ENCODE data around the gene PKNOX2. TPM values are rescaled to one million over a fixed set of nuclear protein-coding genes. Genes with fewer than 3 reads are reported as not detected.
A peak's percentile ranks its signal among the peaks of the same experiment; 100 is the strongest.

Gene PKNOX2
- polyA plus RNA-seq, 1 donor = 31.3 TPM

GRCh38 chr11:125155767-125156166 is 8.8 kb upstream of the PKNOX2 start:
- no peak for DNase-seq

GRCh38 chr11:125156346-125157117 is 8.0 kb upstream of the PKNOX2 start:
- no peak for DNase-seq

GRCh38 chr11:125157118-125157733 is 7.3 kb upstream of the PKNOX2 start:
- DNase-seq = no peak

GRCh38 chr11:125157953-125158680 is 6.4 kb upstream of the PKNOX2 start:
- no peak for DNase-seq

DNA sequence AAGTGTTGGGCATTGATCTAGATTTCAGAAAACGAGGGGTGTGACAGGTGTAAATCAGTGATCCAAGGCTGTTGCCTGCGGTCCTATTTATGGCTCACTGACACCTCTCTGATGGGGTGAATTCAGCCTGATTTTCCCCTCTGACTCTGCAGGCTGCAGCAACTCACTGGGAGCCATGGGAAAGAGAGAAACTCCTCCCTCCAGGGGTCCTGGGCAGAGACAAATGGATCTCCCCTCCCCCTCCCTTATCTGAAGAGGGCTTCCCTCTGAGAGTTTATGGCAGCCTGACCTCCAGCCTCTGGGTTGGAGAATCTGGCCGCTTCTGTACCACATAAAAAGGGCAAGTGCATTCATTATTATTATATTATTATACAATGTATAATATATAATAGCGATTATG is 1.8 kb upstream of the PKNOX2 start:
- DNase-seq = no peak

DNA sequence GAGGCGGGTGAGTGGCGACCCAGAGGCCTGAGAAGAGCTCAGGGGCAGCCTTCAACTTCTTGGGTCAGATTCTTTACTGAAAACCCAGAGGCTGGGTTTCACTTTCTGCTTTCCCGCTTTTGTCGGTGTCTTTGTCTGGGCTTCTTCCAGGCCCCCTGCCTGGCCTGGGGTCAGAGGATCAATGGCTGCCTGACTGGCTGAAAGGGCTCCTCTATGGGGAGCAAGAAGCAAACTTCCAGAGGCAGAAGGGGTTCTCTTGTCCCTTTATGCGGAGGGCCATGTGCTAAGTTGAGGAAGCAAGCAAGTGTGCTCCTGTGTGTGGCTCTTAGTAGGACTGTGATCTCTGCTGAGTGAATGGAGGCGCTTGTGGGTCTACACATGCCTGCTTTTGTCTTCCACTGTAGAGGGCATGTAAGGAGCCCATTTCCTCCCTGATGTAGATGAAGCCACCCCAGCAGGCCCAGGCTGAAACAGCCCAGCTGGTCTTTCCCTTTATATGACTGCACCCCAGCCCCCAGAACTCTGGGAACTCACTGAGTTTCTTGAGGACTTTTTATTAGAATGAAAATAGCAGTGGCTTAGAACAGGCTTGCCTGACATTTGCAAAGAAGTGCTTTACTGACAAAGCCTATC is 1.0 kb upstream of the PKNOX2 start:
- DNase-seq = no peak

DNA sequence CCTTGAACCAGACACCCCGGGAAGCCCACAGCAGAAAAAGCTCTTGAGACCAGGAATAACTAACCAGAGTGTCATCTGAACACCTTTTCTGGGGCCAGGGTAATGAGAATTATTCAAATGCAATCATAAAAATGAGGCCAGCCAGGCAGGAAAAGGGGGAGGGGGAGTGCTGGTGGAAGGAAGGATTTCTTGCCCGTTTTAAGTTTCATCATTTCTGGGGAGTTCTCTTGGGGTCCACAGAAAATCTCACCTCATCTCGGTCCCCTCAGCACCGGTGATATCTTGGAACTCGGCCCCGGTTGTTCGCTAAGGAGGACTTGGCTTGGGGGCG is 495 bp upstream of the PKNOX2 start:
- no peak for DNase-seq

DNA sequence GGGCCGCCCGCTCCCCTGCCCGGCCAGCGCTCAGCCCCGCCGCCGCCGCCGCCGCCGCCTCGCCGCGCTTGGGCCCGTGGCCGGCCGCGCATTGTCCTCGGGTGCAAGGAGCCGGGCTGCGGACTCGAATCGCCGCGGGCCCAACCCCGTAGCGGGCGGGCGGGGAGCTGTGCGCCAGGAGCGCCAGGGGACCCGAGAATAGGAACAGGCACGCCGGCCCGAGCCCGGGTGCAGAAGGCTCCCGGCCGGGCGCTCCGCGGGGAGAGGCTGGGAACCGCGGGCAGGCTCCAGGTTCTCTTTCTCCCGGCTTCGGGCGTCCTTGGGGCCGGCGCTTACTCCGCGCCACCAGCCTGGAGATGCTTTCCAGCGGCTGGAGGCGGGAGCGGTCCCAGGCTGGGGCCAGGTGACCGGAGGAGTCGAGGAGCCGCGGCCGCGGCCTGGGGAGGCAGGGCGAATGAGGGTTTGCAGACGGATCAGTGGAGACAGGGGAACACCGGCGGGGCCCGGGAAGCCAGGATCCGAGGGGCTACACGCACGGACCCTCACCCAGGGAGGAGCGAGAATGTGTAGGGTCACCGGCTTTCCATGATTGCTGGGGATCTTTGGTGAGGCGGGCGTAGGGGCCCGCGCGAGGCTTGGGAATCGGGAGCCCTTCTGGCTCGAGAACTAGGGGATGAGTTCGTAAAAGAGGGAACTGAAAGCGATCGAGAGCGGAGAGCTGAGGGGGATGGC is 726 bp downstream of the PKNOX2 start:
- DNase-seq = no peak

- DNase-seq = no peak
These were observed 1.6 kb downstream of the PKNOX2 start for GRCh38 chr11:125165843-125166763.

GRCh38 chr11:125166764-125167291 is 2.3 kb downstream of the PKNOX2 start:
- no peak for DNase-seq

DNA sequence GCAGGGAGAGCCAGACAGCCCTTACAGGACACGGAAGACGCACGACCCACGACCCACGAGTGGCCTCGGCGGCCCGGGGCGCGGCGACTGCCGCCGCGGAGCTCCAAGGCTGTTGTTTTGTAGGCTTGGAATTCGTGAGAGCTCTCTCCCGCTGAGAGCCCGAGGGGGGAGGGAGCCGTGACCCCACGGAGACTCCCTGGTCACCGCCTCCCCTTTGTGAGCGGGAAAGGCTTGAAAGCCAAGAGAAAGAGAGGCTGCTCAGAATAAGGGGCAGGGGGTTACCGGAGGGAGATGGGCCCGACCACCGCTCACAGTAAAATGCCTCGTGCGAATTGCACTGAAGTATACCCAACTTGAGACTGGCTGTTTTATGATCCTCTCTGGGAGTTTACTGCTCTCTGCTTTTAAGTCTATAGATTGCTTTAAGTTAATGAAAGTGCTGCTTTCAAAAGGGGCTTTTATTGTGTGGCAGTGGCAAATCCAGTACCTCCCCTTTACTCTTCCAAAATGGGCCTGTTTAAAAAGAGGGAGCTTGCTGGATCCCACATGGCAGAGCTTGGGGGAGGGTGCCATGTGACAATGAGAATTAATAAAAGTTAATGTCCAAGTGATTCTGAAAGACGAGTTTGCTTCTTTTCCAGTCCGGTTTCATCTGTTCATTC is 2.9 kb downstream of the PKNOX2 start:
- no peak for DNase-seq

DNA sequence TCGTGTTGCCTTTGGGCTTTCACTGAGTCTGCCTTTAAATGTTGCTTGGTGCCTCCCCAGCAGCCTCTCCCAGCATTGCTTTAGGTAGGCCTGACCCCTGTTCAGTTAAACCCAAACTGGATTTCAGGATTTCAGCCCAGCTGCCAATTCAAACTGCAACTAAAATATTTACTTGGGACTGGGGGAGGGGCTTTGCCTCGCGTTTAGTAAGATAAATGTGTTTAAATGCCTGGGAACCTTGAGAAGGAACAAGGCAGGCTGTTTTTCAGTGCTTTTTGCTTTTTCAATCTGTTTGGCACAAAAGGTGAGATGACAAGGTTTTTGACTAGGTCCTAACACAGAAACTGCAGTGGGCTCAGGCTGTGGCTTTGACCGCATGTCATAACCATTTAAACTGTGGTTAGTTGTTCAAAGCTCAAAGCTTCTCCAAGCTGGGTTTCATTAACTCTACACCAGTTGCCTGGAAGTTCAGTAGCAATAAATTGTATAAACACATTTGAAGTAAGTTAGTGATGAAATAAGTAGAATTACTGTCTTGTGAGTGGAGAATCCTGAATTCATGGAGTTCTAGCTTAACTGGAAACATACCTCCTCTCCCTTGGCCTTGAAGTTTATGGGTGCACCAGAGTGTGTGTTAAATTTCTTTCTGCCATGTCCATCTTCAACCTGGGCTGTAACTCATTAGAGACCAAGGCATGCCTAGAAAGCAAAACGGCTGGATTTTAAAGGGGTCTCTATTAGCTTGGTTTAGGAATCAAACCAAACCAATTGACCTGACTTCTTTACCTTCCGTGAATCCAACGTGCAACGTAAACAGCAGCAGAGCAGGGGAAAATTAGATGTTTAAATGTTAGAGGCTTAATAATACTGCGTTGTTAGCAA is 3.6 kb downstream of the PKNOX2 start:
- DNase-seq = no peak

- no peak for DNase-seq
These were observed 4.4 kb downstream of the PKNOX2 start for GRCh38 chr11:125168918-125169456.

- DNase-seq = no peak
These were observed 5.5 kb downstream of the PKNOX2 start for GRCh38 chr11:125170001-125170509.

GRCh38 chr11:125170510-125171031 is 6.0 kb downstream of the PKNOX2 start:
- peak; percentile 75 for DNase-seq

DNA sequence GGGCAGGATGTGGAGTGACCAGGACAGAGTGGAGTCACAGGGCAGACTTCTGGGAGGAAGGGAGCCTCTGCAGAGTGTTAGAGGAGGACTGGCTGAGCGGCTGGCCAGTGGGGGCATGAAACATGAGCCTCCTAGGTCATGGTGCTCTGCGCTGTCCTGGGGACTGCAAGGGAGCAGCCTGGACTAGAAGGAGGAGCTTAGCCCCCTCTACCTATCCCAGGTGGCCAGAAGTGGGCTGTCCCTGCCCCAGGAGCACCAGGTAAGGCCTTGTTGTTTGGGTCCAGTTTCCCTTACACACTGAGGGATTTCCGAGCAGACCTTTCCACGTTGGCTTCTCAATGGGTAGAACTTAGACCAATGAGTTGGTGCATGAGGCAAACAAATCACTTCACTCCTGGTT is 7.4 kb downstream of the PKNOX2 start:
- DNase-seq = no peak

GRCh38 chr11:125173027-125173426 is 8.5 kb downstream of the PKNOX2 start:
- no peak for DNase-seq

- DNase-seq = no peak
These were observed 9.0 kb downstream of the PKNOX2 start for GRCh38 chr11:125173556-125173955.

DNA sequence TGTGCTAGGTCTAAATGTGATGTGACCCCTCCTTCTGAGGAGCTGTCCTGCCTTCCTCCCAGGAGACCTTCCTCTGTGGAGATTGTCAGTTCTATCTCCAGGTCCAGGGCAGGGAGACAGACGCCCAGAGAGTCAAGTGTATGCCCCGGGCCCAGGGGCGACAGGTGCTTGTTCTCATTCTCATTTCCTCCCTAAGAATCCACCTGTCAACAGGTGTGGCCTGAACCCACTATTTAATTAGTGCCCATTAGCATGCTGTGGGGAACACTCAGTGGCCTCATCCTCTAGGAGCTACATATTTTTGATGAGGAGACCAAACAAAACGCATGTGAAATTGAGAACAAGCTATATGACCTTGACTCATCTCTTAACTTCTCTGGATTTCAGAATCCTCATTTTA is 9.5 kb downstream of the PKNOX2 start:
- DNase-seq = no peak
